K562 (cell line): Measurements from ENCODE around the gene ITGA1. TPM values are rescaled to one million over a fixed set of nuclear protein-coding genes. Genes with fewer than 3 reads are reported as not detected.

Experiments used
- ATAC-seq: fragments of 200-7000 bp; cut with Tn5 transposase; 3 replicates; pipeline ENCODE4 v1.9.1; 2020; ENCODE audit warnings: moderate library complexity
- BruUV-seq: library from RNA; stranded (reverse); fragments of 400-500 nt; replicated peaks from 2 replicates; lab custom pipeline; 2021; lab: Mats Ljungman, UMichigan
- CTCF ChIA-PET: fragments of 300-600 bp; formaldehyde crosslinking; extraction: SDS; loops from one replicate; lab custom pipeline; 2021; ENCODE audit warnings: low intra/inter-chr PET ratio; lab: Yijun Ruan, JAX
- POLR2A ChIA-PET: fragments of 300-600, 350-650 bp; sonication (Branson Sonifier 250); formaldehyde crosslinking; extraction: SDS; loops from one replicate; lab custom pipeline; 2021; ENCODE audit warnings: antibody characterized with exemption, inconsistent platforms; lab: Yijun Ruan, JAX
- DNase-seq, 4 experiments: peaks; one replicate each; pipeline versions ENCODE4 v3.0.0 to v3.0.0-alpha.2; 2011 to 2018; ENCODE audit warnings: low spot score in 3 of 4, mixed read lengths in 3 of 4; ENCODE audit errors: extremely low read depth in 1 of 4
- FAIRE-seq: peaks from 2 replicates; lab custom pipeline; 2011; peaks lifted over from hg19 to GRCh38; lab: Jason Lieb, UNC
- H2AFZ ChIP-seq: 2 replicates; pipeline ENCODE4 v1.6.0; 2011; ENCODE audit warnings: low read depth, low read length, control low read depth, inconsistent platforms
- H3K27ac ChIP-seq: fragments of 200-600 bp; 3 replicates; pipeline ENCODE4 v1.8.0; 2011; ENCODE audit warnings: low read depth, mild to moderate bottlenecking, control low read depth, inconsistent platforms, low read length, moderate library complexity, mixed read lengths; ENCODE audit errors: extremely low read depth
- H3K27me3 ChIP-seq, 2 experiments: fragments of 300-600 bp in 1 of 2; 2 replicates in 1 of 2; 3 replicates in 1 of 2; pipeline versions ENCODE4 v1.6.0 to v1.8.0; 2011; ENCODE audit warnings: inconsistent platforms in 2 of 2, low read length in 2 of 2, mild to moderate bottlenecking in 1 of 2, mixed read lengths in 1 of 2, moderate library complexity in 1 of 2; ENCODE audit not compliant: control insufficient read depth in 2 of 2, insufficient read depth in 2 of 2
- H3K36me3 ChIP-seq: fragments of 300-600 bp; 3 replicates; pipeline ENCODE4 v1.8.0; 2011; ENCODE audit warnings: mild to moderate bottlenecking, low read length, inconsistent platforms; ENCODE audit not compliant: control insufficient read depth, insufficient read depth
- H3K4me1 ChIP-seq, 2 experiments: fragments of 200-600 bp in 1 of 2; replicated peaks in 1 of 2; 2 replicates in 1 of 2; 3 replicates in 1 of 2; pipeline versions ENCODE4 v1.5.1 to v1.8.0; 2011; ENCODE audit warnings: inconsistent platforms in 2 of 2, low read length in 2 of 2, mild to moderate bottlenecking in 1 of 2, mixed read lengths in 1 of 2, moderate library complexity in 1 of 2; ENCODE audit not compliant: control insufficient read depth in 2 of 2, insufficient read depth in 2 of 2
- H3K4me2 ChIP-seq: 2 replicates; pipeline ENCODE4 v1.6.1; 2011; ENCODE audit warnings: low read length, control low read depth, inconsistent platforms, mixed read lengths; ENCODE audit not compliant: insufficient read depth
- H3K4me3 ChIP-seq: fragments of 200-600 bp; sonication (generic), shearing (Covaris generic); 2 replicates; pipeline ENCODE4 v1.5.1; 2016; ENCODE audit warnings: control low read depth, inconsistent platforms
- H3K79me2 ChIP-seq: fragments of 200-600 bp; 3 replicates; pipeline ENCODE4 v1.8.0; 2011; ENCODE audit warnings: low read length, inconsistent platforms; ENCODE audit not compliant: control insufficient read depth, insufficient read depth
- H3K9ac ChIP-seq, 2 experiments: 2 replicates each; pipeline versions ENCODE4 v1.6.0 to v1.6.1; 2011; ENCODE audit warnings: low read depth in 2 of 2, low read length in 2 of 2, control low read depth in 1 of 2, inconsistent platforms in 1 of 2, mild to moderate bottlenecking in 1 of 2, mixed read lengths in 1 of 2; ENCODE audit not compliant: insufficient read depth in 1 of 2
- H3K9me1 ChIP-seq: one replicate; pipeline ENCODE4 v1.6.0; 2011; ENCODE audit warnings: inconsistent platforms, mild to moderate bottlenecking, low read length, moderate library complexity; ENCODE audit not compliant: control insufficient read depth, insufficient read depth
- H3K9me3 ChIP-seq: replicated peaks from 2 replicates; pipeline ENCODE4 v1.5.1; 2011; ENCODE audit warnings: low read depth, low read length, inconsistent platforms; ENCODE audit not compliant: control insufficient read depth, insufficient read depth
- H4K20me1 ChIP-seq: replicated peaks from 2 replicates; pipeline ENCODE4 v1.6.1; 2011; ENCODE audit warnings: low read length, inconsistent platforms, mixed read lengths; ENCODE audit not compliant: control insufficient read depth, insufficient read depth
- ATF1 ChIP-seq, 2 experiments: fragments of 450-650 bp in 1 of 2; IDR thresholded peaks; 2 replicates each; pipeline ENCODE4 v1.6.1; 2016; ENCODE audit warnings: missing compliant biosample characterization in 1 of 2, missing genetic modification characterization in 1 of 2
- TEAD2 ChIP-seq: fragments of 450-650 bp; IDR thresholded peaks from 2 replicates; pipeline ENCODE4 v1.6.1; 2016; ENCODE audit warnings: missing genetic modification characterization, control low read depth, missing compliant biosample characterization
- ZNF165 ChIP-seq: fragments of 250-450 bp; sonication (Bioruptor Pico); IDR thresholded peaks from 2 replicates; pipeline ENCODE4 v1.4.0; 2020; ENCODE audit warnings: borderline replicate concordance
- ZNF639 ChIP-seq, 2 experiments: fragments of 200-800 bp in 1 of 2; sonication (Bioruptor generic) in 1 of 2; sonication (generic) in 1 of 2; formaldehyde crosslinking in 1 of 2; IDR thresholded peaks in 1 of 2; conservative IDR thresholded peaks in 1 of 2; 2 replicates each; pipeline versions ENCODE4 v1.5.0 to v1.6.1; 2016 to 2020; ENCODE audit warnings: missing compliant biosample characterization in 1 of 2, missing genetic modification characterization in 1 of 2, missing genetic modification reagents in 1 of 2
- WGBS: fragments of 100-300 bp; shearing (Covaris generic); methylation state at CpG from one replicate; pipeline ENCODE4 v1.1.6; 2016; ENCODE audit warnings: low coverage, mixed read lengths; ENCODE audit not compliant: insufficient coverage; ENCODE audit errors: missing lambda C conversion rate; 5-methylcytosine and 5-hydroxymethylcytosine counted together
- in situ Hi-C: fragments of 300-500 bp; cut with MboI; formaldehyde crosslinking; loops from 4 replicates; pipeline ENCODE4 v1.15.0; 2018; ENCODE audit warnings: inconsistent platforms, mixed read lengths
- intact Hi-C: fragments of 100-400 bp; cut with micrococcal nuclease; formaldehyde crosslinking; loops from 2 replicates; pipeline ENCODE4 v1.14.2; 2022
- polyA plus RNA-seq, 8 experiments: library from polyadenylated mRNA; depleted of rRNA in 4 of 8; stranded (reverse) in 5 of 8; unstranded in 3 of 8; fragments of >200 nt; fragmentation: Nextera tagmentation in 2 of 8; fragmentation: Illumina TruSeq in 1 of 8; extraction: Ambion mirVana in 2 of 8; extraction: Trizol in 1 of 8; gene quantifications; 2 replicates each; pipeline versions ENCODE4 v1.2.1 to v1.2.3, GENCODE V29; 2011 to 2014; ENCODE audit warnings: inconsistent platforms in 1 of 8, missing spikeins in 1 of 8
- total RNA-seq, 7 experiments: library from RNA; depleted of rRNA in 6 of 7; stranded (reverse); fragments of >200 nt in 6 of 7; fragmentation: Illumina TruSeq in 2 of 7; extraction: Trizol in 2 of 7; gene quantifications; 2 replicates each; pipeline versions ENCODE4 v1.2.1 to v1.2.3, GENCODE V29; 2011 to 2021; ENCODE audit warnings: low replicate concordance in 1 of 7
- TF ChIP-seq, protein P1 (sequence below): sonication (generic); formaldehyde crosslinking; IDR thresholded peaks from 2 replicates; pipeline ENCODE4 v1.8.1; 2023; ENCODE audit warnings: mild to moderate bottlenecking, missing genetic modification reagents
- TF ChIP-seq, protein P2 (sequence below): fragments of 450-650 bp; IDR thresholded peaks from 2 replicates; pipeline ENCODE4 v1.6.1; 2014; ENCODE audit warnings: low read depth, mild to moderate bottlenecking, moderate library complexity, borderline replicate concordance

The ITGA1 gene
- total and polyA plus RNA-seq, 9 of the 15 experiments (the other 6 are each of a cell fraction or from before 2014, with no cell fraction given) = 0.04 to 0.22 TPM; not detected in 7

GRCh38 chr5:52922384-52922783 lies 134.7 kb downstream of the ITGA1 start (continued):
- TF ChIP-seq, protein P1, sequence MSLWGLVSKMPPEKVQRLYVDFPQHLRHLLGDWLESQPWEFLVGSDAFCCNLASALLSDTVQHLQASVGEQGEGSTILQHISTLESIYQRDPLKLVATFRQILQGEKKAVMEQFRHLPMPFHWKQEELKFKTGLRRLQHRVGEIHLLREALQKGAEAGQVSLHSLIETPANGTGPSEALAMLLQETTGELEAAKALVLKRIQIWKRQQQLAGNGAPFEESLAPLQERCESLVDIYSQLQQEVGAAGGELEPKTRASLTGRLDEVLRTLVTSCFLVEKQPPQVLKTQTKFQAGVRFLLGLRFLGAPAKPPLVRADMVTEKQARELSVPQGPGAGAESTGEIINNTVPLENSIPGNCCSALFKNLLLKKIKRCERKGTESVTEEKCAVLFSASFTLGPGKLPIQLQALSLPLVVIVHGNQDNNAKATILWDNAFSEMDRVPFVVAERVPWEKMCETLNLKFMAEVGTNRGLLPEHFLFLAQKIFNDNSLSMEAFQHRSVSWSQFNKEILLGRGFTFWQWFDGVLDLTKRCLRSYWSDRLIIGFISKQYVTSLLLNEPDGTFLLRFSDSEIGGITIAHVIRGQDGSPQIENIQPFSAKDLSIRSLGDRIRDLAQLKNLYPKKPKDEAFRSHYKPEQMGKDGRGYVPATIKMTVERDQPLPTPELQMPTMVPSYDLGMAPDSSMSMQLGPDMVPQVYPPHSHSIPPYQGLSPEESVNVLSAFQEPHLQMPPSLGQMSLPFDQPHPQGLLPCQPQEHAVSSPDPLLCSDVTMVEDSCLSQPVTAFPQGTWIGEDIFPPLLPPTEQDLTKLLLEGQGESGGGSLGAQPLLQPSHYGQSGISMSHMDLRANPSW (CRISPR knock-in tag) = no peak

DNA sequence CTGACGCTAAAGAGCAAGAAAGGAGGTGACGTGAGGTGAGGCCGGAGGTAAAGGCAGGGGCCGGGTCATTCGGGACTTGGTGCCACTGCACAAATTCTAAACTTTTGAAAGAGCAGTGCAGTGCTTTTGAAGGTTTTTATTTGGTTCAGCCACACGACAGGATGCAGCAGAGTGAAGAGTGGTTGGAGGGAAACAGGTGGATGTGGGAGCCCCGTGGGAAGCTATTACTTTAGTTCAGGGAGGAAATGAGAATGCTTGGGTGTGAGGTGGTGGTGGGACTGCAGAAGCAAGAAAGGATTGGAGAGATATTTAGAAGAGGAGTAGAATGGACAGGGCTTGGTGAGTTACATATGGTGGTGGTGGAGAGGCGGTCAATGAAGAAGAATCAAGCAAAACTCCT lies 136.7 kb downstream of the ITGA1 start:
- Histone ChIP-seq H3K79me2 (no peaks in the 10 kb centered on the region), H3K9me3 (no peaks in the 10 kb centered on the region), H3K27ac (no peak overlapping the region), H4K20me1 (no peaks in the 10 kb centered on the region; the same call in 1 of the 2 replicates), H3K4me1 (no peaks in the 10 kb centered on the region), H3K4me3 (no peak overlapping the region), H3K9ac (no peak overlapping the region), H3K4me2 (no peak overlapping the region), H3K36me3 (no peaks in the 10 kb centered on the region), H3K9me1 (no peaks in the 10 kb centered on the region), H2AFZ (no peak overlapping the region), H3K27me3 (peaks cover 0 to 4% of the 10 kb centered on the region in 2 experiments; a peak in 1 of 5 replicates)
- DNase-seq (no peak), FAIRE-seq (no peak), ATAC-seq (no peak)
- ChIA-PET POLR2A (no interaction called here), CTCF (no interaction called here)
- WGBS = 1% methylated on average over 8 of the region's 8 CpGs
- in situ Hi-C loops = no loop called here
- no TSS peak for BruUV-seq
- intact Hi-C loops = no loop called here
- TF ChIP-seq TEAD2 (tag) = no peak
- TF ChIP-seq, protein P2, sequence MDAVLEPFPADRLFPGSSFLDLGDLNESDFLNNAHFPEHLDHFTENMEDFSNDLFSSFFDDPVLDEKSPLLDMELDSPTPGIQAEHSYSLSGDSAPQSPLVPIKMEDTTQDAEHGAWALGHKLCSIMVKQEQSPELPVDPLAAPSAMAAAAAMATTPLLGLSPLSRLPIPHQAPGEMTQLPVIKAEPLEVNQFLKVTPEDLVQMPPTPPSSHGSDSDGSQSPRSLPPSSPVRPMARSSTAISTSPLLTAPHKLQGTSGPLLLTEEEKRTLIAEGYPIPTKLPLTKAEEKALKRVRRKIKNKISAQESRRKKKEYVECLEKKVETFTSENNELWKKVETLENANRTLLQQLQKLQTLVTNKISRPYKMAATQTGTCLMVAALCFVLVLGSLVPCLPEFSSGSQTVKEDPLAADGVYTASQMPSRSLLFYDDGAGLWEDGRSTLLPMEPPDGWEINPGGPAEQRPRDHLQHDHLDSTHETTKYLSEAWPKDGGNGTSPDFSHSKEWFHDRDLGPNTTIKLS = no peak
- TF ChIP-seq ATF1 (CRISPR knock-in tag; IDR thresholded peaks at IDR 0.05) = no peak
- no peak for TF ChIP-seq ATF1 (tag; IDR thresholded peaks at IDR 0.05)
- no peak for TF ChIP-seq ZNF639 (CRISPR knock-in tag; conservative IDR thresholded peaks at IDR 0.05 in 1 of 2, IDR thresholded peaks at IDR 0.05 in 1 of 2)
- no peak for TF ChIP-seq ZNF165 (CRISPR knock-in tag)
